ENCODE measurements around the gene VAT1L.

DNA sequence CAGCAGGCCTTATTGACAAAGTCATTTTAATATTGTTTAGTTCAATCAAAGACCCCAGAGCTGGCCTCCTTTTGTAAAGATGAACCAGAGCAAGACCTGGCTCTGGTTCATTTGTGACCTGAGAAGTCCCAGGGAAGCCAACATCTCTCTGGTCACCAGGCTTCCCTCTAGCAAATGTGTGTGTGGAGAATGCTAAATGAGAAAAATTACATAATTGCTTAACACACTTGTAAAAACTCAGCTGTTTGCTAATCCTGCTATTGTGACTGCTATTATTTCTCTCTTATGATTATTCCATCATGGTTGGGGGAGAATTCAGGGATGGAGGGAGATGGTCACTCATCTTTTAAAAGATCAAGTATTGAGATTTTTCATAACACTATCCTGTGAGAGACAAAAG lies 139.7 kb downstream of the VAT1L start:
- no peak for TF ChIP-seq EZH2 (IDR thresholded peaks at IDR 0.05; ENCODE audit: low read length, missing control alignments)
- TF ChIP-seq, protein P1, sequence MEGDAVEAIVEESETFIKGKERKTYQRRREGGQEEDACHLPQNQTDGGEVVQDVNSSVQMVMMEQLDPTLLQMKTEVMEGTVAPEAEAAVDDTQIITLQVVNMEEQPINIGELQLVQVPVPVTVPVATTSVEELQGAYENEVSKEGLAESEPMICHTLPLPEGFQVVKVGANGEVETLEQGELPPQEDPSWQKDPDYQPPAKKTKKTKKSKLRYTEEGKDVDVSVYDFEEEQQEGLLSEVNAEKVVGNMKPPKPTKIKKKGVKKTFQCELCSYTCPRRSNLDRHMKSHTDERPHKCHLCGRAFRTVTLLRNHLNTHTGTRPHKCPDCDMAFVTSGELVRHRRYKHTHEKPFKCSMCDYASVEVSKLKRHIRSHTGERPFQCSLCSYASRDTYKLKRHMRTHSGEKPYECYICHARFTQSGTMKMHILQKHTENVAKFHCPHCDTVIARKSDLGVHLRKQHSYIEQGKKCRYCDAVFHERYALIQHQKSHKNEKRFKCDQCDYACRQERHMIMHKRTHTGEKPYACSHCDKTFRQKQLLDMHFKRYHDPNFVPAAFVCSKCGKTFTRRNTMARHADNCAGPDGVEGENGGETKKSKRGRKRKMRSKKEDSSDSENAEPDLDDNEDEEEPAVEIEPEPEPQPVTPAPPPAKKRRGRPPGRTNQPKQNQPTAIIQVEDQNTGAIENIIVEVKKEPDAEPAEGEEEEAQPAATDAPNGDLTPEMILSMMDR (conservative IDR thresholded peaks at IDR 0.05 in 1 of 2, IDR thresholded peaks at IDR 0.05 in 1 of 2; ENCODE audit: low read depth in 1 of 2, low read length in 2 of 2) = no peak
